MM.1S (cell line): Measurements from ENCODE around the gene CNN3.

ENCODE experiments used
- DNase-seq: peaks from one replicate; pipeline ENCODE4 v3.0.0-alpha.2; 2015
- H2AFZ ChIP-seq: fragments of 300-600 bp; sonication (generic); 2 replicates; pipeline ENCODE4 v1.6.0; 2016; ENCODE audit warnings: antibody characterized with exemption, low read length
- H3F3A ChIP-seq: fragments of 300-600 bp; sonication (generic); 2 replicates; pipeline ENCODE4 v1.6.1; 2016; ENCODE audit warnings: mild to moderate bottlenecking, antibody characterized with exemption, low read length, moderate library complexity, mixed read lengths; ENCODE audit not compliant: insufficient read depth
- H3K27ac ChIP-seq: fragments of 300-600 bp; sonication (generic); 2 replicates; pipeline ENCODE4 v1.5.1; 2016; ENCODE audit warnings: mild to moderate bottlenecking, low read length
- H3K27me3 ChIP-seq: fragments of 300-600 bp; sonication (generic); replicated peaks from 2 replicates; pipeline ENCODE4 v1.6.0; 2016; ENCODE audit warnings: low read length; ENCODE audit not compliant: insufficient read depth
- H3K36me3 ChIP-seq: fragments of 300-600 bp; sonication (generic); replicated peaks from 2 replicates; pipeline ENCODE4 v1.6.1; 2016; ENCODE audit warnings: mild to moderate bottlenecking, low read length, mixed read lengths; ENCODE audit not compliant: insufficient read depth
- H3K4me1 ChIP-seq: fragments of 300-600 bp; sonication (generic); 2 replicates; pipeline ENCODE4 v1.6.1; 2016; ENCODE audit warnings: low read length, mixed read lengths
- H3K4me2 ChIP-seq: fragments of 300-600 bp; sonication (generic); 2 replicates; pipeline ENCODE4 v1.6.0; 2016; ENCODE audit warnings: low read depth, low read length
- H3K4me3 ChIP-seq: fragments of 300-600 bp; sonication (generic); 2 replicates; pipeline ENCODE4 v1.5.1; 2016; ENCODE audit warnings: low read length, mixed read lengths
- H3K79me2 ChIP-seq: fragments of 300-600 bp; sonication (generic); 2 replicates; pipeline ENCODE4 v1.6.1; 2016; ENCODE audit warnings: mixed run types, low read length, mixed read lengths
- H3K9ac ChIP-seq: fragments of 300-600 bp; sonication (generic); 2 replicates; pipeline ENCODE4 v1.6.1; 2016; ENCODE audit warnings: low read length, mixed read lengths
- H3K9me2 ChIP-seq: fragments of 300-600 bp; sonication (generic); replicated peaks from 2 replicates; pipeline ENCODE4 v1.6.1; 2016; ENCODE audit warnings: mild to moderate bottlenecking, low read length, mixed read lengths; ENCODE audit not compliant: insufficient read depth
- H3K9me3 ChIP-seq: fragments of 300-600 bp; sonication (generic); replicated peaks from 2 replicates; pipeline ENCODE4 v1.6.1; 2016; ENCODE audit warnings: mild to moderate bottlenecking, low read length, mixed read lengths; ENCODE audit not compliant: insufficient read depth
- H4K20me1 ChIP-seq: fragments of 300-600 bp; sonication (generic); 2 replicates; pipeline ENCODE4 v1.6.1; 2016; ENCODE audit warnings: mild to moderate bottlenecking, low read length, moderate library complexity, mixed read lengths; ENCODE audit not compliant: insufficient read depth
- EZH2 ChIP-seq: fragments of 300-600 bp; sonication (generic); optimal IDR thresholded peaks from 2 replicates; pipeline ENCODE3; 2017; ENCODE audit warnings: low read depth, mild to moderate bottlenecking, antibody characterized with exemption, low read length, mixed read lengths
- EZH2phosphoT487 ChIP-seq: fragments of 300-600 bp; sonication (generic); IDR thresholded peaks from 2 replicates; pipeline ENCODE4 v1.6.1; 2018; ENCODE audit warnings: antibody characterized with exemption, low read length
- TF ChIP-seq, protein P1 (sequence below): fragments of 300-600 bp; sonication (generic); IDR thresholded peaks from 2 replicates; pipeline ENCODE4 v1.5.1; 2016; ENCODE audit warnings: antibody characterized with exemption, low read length, mixed read lengths

CNN3 gene

GRCh38 chr1:94940738-94941137 is 13.8 kb upstream of the CNN3 start:
- Histone ChIP-seq H4K20me1 (no peaks in the 10 kb centered on the region), H3F3A (no peaks in the 10 kb centered on the region), H3K4me3 (no peak overlapping the region), H3K27me3 (no peaks in the 10 kb centered on the region), H3K4me1 (no peaks in the 10 kb centered on the region), H3K79me2 (no peaks in the 10 kb centered on the region), H3K27ac (no peak overlapping the region), H3K9ac (no peak overlapping the region), H3K9me2 (no peaks in the 10 kb centered on the region), H2AFZ (no peak overlapping the region), H3K4me2 (no peak overlapping the region), H3K9me3 (no peaks in the 10 kb centered on the region), H3K36me3 (no peaks in the 10 kb centered on the region)
- no peak for TF ChIP-seq EZH2
- TF ChIP-seq, protein P1, sequence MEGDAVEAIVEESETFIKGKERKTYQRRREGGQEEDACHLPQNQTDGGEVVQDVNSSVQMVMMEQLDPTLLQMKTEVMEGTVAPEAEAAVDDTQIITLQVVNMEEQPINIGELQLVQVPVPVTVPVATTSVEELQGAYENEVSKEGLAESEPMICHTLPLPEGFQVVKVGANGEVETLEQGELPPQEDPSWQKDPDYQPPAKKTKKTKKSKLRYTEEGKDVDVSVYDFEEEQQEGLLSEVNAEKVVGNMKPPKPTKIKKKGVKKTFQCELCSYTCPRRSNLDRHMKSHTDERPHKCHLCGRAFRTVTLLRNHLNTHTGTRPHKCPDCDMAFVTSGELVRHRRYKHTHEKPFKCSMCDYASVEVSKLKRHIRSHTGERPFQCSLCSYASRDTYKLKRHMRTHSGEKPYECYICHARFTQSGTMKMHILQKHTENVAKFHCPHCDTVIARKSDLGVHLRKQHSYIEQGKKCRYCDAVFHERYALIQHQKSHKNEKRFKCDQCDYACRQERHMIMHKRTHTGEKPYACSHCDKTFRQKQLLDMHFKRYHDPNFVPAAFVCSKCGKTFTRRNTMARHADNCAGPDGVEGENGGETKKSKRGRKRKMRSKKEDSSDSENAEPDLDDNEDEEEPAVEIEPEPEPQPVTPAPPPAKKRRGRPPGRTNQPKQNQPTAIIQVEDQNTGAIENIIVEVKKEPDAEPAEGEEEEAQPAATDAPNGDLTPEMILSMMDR, result no peak
- no peak for TF ChIP-seq EZH2phosphoT487
- no peak for DNase-seq

GRCh38 chr1:94937820-94938219 is 10.9 kb upstream of the CNN3 start:
- Histone ChIP-seq H3K36me3 (no peaks in the 10 kb centered on the region), H3K27me3 (no peaks in the 10 kb centered on the region), H3K9me2 (no peaks in the 10 kb centered on the region), H4K20me1 (no peaks in the 10 kb centered on the region), H3K27ac (no peak overlapping the region), H3F3A (no peaks in the 10 kb centered on the region), H3K9me3 (no peaks in the 10 kb centered on the region), H2AFZ (no peak overlapping the region), H3K4me1 (no peaks in the 10 kb centered on the region), H3K4me3 (no peak overlapping the region), H3K9ac (no peak overlapping the region), H3K4me2 (no peak overlapping the region), H3K79me2 (no peaks in the 10 kb centered on the region)
- TF ChIP-seq, protein P1, result no peak
- TF ChIP-seq EZH2phosphoT487 (no peak), EZH2 (no peak)
- no peak for DNase-seq

- Histone ChIP-seq H3K79me2 (no peaks in the 10 kb centered on the region), H2AFZ (no peak overlapping the region), H3K4me3 (no peak overlapping the region), H3K9me2 (no peaks in the 10 kb centered on the region), H3K9me3 (no peaks in the 10 kb centered on the region), H3K9ac (no peak overlapping the region), H3K4me2 (no peak overlapping the region), H3K27me3 (no peaks in the 10 kb centered on the region), H3K27ac (no peak overlapping the region), H4K20me1 (no peaks in the 10 kb centered on the region), H3F3A (no peaks in the 10 kb centered on the region), H3K4me1 (no peaks in the 10 kb centered on the region), H3K36me3 (no peaks in the 10 kb centered on the region)
- TF ChIP-seq EZH2phosphoT487 (no peak), EZH2 (no peak)
- TF ChIP-seq, protein P1, result no peak
- DNase-seq, result no peak
These were observed 10.1 kb upstream of the CNN3 start for GRCh38 chr1:94936861-94937620.
